ENCODE results near the gene CACUL1. TPM values are rescaled to one million over a fixed set of nuclear protein-coding genes. Genes with fewer than 3 reads are reported as not detected.

Gene CACUL1
- total and polyA plus RNA-seq, 12 donors: 4.9 to 32.6 (median 24.4) TPM

DNA sequence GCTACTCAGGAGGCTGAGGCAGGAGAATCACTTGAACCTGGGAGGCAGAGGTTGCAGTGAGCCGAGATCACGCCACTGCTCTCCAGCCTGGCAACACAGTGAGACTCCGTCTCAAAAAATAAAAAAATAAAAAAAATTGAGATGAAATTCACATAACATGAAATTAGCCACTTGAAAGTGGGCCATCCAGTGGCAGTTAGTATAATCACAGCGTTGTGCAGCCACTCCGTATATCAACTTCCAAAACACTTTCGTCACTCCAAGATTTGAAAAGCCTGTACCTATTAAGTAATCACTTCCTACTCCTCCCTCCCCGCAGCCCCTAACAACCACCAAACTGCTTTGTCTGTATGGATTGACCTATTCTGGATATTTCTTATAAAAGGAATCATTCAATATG lies 20.7 kb upstream of the CACUL1 start:
- Histone ChIP-seq H3K9me3 (peaks cover 0 to 6% (median 0%) of the 10 kb centered on the region in 11 donors), H3K27me3 (peaks cover 0 to 5% (median 0%) of the 10 kb centered on the region in 7 donors), H3K4me3 (no peak overlapping the region), H3K36me3 (no peaks in the 10 kb centered on the region), H3K4me1 (no peaks in the 10 kb centered on the region), H3K27ac (no peak overlapping the region)
- no peak for ATAC-seq
- intact Hi-C loops (cut with DNase I): no loop called here
- WGBS, 2 donors: 70 to 82% methylated on average over 7 of the region's 7 CpGs
- no peak for DNase-seq
- TF ChIP-seq, protein P1, sequence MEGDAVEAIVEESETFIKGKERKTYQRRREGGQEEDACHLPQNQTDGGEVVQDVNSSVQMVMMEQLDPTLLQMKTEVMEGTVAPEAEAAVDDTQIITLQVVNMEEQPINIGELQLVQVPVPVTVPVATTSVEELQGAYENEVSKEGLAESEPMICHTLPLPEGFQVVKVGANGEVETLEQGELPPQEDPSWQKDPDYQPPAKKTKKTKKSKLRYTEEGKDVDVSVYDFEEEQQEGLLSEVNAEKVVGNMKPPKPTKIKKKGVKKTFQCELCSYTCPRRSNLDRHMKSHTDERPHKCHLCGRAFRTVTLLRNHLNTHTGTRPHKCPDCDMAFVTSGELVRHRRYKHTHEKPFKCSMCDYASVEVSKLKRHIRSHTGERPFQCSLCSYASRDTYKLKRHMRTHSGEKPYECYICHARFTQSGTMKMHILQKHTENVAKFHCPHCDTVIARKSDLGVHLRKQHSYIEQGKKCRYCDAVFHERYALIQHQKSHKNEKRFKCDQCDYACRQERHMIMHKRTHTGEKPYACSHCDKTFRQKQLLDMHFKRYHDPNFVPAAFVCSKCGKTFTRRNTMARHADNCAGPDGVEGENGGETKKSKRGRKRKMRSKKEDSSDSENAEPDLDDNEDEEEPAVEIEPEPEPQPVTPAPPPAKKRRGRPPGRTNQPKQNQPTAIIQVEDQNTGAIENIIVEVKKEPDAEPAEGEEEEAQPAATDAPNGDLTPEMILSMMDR (IDR thresholded peaks at IDR 0.05): peak in 1 of 9 donors; percentile 15

DNA sequence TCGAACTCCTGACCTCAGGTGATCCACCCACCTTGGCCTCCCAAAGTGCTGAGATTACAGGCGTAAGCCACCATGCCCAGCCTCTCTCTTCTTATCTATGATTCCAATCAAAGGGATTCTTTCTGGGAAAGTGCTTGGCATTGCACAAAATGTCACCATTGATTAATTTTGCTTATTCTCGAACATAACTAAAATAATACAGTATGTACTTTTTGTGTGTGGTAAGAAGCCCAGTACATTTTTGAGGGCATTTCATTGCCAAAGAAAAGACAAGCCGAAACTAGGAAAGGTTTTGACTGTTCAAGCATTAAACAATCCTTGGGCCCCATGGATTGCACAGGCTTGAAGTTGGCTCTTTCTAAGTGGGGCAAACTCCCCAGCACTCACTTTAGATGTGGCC lies 18.3 kb upstream of the CACUL1 start:
- DNase-seq (no peak), ATAC-seq (no peak)
- H3K27me3 ChIP-seq: no peaks in the 10 kb centered on the region
- TF ChIP-seq, protein P1 (IDR thresholded peaks at IDR 0.05): no peak
- no peaks in the 10 kb centered on the region for H3K4me1 ChIP-seq
- intact Hi-C loops (cut with DNase I): no loop called here
- 84 to 86% methylated on average over 4 of the region's 4 CpGs for WGBS, 2 donors
- no peak overlapping the region for H3K4me3 ChIP-seq
- no peak overlapping the region for H3K27ac ChIP-seq
- H3K9me3 ChIP-seq: peaks cover 0 to 13% (median 0%) of the 10 kb centered on the region in 11 donors
- no peaks in the 10 kb centered on the region for H3K36me3 ChIP-seq

DNA sequence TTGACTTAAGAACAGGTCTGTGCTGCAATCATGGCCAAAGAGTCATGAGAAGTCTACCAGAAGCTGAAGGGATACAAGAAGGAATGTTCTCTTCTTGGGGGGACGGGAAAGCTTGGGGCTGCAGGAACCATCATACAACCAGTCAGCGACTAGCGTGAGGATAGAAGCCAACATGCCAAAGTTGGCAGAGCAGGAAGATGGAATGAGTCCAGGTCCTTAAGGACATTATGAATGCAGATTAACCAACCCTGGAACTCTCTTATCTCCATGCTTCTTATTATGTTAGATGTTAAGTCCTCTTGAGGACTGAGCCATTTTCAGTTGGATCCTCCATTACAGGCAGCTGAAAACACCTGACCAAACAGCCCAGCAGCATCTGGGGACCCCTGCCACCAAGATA lies 17.2 kb upstream of the CACUL1 start:
- Histone ChIP-seq H3K27ac (no peak overlapping the region), H3K36me3 (no peaks in the 10 kb centered on the region), H3K4me1 (no peaks in the 10 kb centered on the region), H3K27me3 (no peaks in the 10 kb centered on the region), H3K4me3 (no peak overlapping the region), H3K9me3 (peaks cover 0 to 13% (median 0%) of the 10 kb centered on the region in 11 donors)
- ATAC-seq (no peak), DNase-seq (no peak)
- WGBS, 2 donors: 84 to 85% methylated on average over 3 of the region's 3 CpGs
- intact Hi-C loops (cut with DNase I): no loop called here
- TF ChIP-seq, protein P1 (IDR thresholded peaks at IDR 0.05): no peak

DNA sequence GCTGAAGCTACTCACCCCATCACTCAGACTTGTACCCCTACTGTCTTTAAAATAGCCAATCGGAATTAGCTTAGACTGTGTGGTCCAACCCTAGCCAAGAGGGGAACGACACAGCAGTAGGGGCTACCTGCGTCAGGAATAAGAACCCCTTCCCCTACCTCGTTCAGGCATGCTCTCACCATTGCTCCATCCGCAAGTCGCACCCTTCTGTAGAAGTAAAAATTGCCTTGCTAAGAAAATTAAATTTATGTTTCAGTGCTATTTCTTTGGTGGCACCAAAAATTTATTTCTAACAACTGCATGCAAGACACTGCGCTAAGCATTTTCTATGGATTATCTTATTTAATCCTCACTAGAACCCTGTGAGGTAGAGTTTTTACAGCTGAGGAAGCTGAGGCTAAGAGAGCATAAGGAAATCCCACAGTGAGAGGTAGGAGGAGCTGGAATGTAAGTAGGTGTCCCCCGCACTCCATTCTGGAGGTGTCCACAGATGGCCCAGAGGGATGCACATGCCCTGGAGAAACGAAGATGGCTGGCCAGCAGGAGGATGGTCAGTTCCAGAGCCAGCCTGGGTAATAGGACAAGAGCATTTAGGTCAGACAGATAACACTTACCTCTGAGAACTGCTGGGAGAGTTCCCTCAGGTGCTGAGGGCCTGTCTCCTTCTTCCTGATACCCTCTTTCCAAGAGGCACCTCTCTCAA lies 15.3 kb upstream of the CACUL1 start:
- Histone ChIP-seq H3K27ac (no peak overlapping the region), H3K9me3 (peaks cover 0 to 7% (median 0%) of the 10 kb centered on the region in 11 donors), H3K4me3 (no peak overlapping the region), H3K4me1 (no peaks in the 10 kb centered on the region), H3K36me3 (no peaks in the 10 kb centered on the region), H3K27me3 (no peaks in the 10 kb centered on the region)
- ATAC-seq (no peak), DNase-seq (no peak)
- TF ChIP-seq, protein P1 (IDR thresholded peaks at IDR 0.05): no peak
- intact Hi-C loops (cut with DNase I): no loop called here
- WGBS, 2 donors: 84 to 87% methylated on average over 9 of the region's 9 CpGs
